Omental fat pad (tissue), 4 donors: ENCODE results near the gene FARS2. TPM values are rescaled to one million over a fixed set of nuclear protein-coding genes. Genes with fewer than 3 reads are reported as not detected.

Experiments
- ATAC-seq: fragments of 150-250 bp; one replicate; pipeline ENCODE4 v1.9.1; 2016; ENCODE audit warnings: mild to moderate bottlenecking, moderate library complexity; ENCODE audit not compliant: low FRiP score
- DNase-seq: peaks from one replicate; pipeline ENCODE4 v3.0.0-alpha.2; 2019; ENCODE audit warnings: low spot score
- total RNA-seq, 4 donors: library from RNA; depleted of rRNA; stranded (reverse); fragments of >200 nt; gene quantifications; one replicate each; pipeline ENCODE4 v1.1.0, GENCODE V29; 2016
- TF ChIP-seq, protein P1 (sequence below), 3 donors: fragments of 450-650 bp; IDR thresholded peaks; one replicate each; pipeline ENCODE4 v1.5.1; 2016 to 2017; ENCODE audit warnings: antibody characterized with exemption in 3 of 3, mild to moderate bottlenecking in 3 of 3, moderate library complexity in 2 of 3

FARS2 gene
- total RNA-seq, 4 donors from 2014 or later = 12.5 to 18.1 (median 14.5) TPM

- ATAC-seq = no peak
- no peak for DNase-seq
- TF ChIP-seq, protein P1, sequence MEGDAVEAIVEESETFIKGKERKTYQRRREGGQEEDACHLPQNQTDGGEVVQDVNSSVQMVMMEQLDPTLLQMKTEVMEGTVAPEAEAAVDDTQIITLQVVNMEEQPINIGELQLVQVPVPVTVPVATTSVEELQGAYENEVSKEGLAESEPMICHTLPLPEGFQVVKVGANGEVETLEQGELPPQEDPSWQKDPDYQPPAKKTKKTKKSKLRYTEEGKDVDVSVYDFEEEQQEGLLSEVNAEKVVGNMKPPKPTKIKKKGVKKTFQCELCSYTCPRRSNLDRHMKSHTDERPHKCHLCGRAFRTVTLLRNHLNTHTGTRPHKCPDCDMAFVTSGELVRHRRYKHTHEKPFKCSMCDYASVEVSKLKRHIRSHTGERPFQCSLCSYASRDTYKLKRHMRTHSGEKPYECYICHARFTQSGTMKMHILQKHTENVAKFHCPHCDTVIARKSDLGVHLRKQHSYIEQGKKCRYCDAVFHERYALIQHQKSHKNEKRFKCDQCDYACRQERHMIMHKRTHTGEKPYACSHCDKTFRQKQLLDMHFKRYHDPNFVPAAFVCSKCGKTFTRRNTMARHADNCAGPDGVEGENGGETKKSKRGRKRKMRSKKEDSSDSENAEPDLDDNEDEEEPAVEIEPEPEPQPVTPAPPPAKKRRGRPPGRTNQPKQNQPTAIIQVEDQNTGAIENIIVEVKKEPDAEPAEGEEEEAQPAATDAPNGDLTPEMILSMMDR (IDR thresholded peaks at IDR 0.05) = no peak
Measured at GRCh38 chr6:5565971-5566370, 304.7 kb downstream of the FARS2 start.

DNA sequence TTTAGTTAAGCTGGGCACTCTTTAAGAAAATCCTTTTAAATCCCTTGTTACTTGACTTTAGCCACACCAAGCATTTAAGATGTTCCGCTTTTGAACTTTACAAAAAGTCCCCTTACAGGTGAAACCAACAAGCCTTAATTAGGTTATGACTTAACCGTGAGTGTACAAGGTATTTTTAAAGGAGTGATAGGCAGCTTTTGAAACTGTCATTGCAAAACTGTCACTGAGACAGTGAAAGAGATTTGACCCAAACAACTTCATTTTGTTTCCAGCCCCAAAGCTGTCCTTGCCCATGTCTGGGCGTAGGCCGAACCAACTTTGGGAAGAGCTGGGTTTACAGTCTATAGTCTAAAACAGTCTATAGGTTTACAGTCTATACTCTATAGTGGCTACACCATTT, 305.4 kb downstream of the FARS2 start:
- TF ChIP-seq, protein P1 (IDR thresholded peaks at IDR 0.05) = no peak
- no peak for DNase-seq
- ATAC-seq = no peak

GRCh38 chr6:5567352-5567751, 306.0 kb downstream of the FARS2 start:
- TF ChIP-seq, protein P1 (IDR thresholded peaks at IDR 0.05) = no peak
- DNase-seq = no peak

DNA sequence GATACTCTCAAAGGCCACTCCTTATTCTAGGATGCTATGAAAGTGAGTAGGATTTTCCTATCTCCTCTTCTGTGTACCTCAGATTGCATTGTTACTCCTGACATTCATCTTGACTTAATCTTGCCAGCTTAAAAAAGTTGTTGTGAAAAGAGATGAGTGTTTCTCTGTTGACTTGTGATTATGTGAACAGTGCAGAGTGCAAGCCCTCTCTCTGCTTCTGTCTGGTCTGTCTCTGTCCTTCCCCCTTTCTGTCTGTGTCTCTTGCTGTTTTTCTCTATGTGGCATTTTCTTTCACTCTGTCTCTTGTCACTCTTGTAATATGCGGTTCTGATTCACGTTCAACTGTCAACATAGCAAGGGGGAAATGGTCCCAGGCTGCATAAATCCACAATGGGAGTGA, 306.6 kb downstream of the FARS2 start:
- TF ChIP-seq, protein P1 (IDR thresholded peaks at IDR 0.05) = no peak
- DNase-seq = no peak
- no peak for ATAC-seq

More at GRCh38 chr6:5567352-5567751, 306.0 kb downstream of the FARS2 start:
- ATAC-seq = no peak

- TF ChIP-seq, protein P1 (IDR thresholded peaks at IDR 0.05) = no peak
- DNase-seq = no peak
Measured at GRCh38 chr6:5569491-5569890, 308.2 kb downstream of the FARS2 start.

DNA sequence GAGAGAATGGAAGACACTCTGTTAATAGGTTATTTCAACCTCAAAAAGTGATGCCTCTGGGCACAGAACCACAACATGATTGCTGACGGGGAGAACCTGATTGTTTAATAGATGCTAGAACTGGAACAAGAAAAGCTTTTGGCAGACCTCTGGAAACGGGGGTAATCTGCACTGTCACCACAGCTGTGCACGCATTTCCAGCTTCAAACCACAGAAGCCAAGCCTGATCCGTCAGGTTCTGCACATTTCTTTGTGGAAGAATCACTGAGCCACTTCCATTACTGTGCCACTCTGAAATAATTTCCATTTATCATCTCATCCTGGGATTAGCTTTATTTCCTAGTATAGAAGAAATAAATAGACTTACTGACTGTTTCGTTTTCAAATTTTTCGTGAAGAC, 309.3 kb downstream of the FARS2 start:
- TF ChIP-seq, protein P1 (IDR thresholded peaks at IDR 0.05) = no peak

More at GRCh38 chr6:5569491-5569890, 308.2 kb downstream of the FARS2 start:
- no peak for ATAC-seq

GRCh38 chr6:5580736-5581581, 319.6 kb downstream of the FARS2 start:
- ATAC-seq (no peak), DNase-seq (no peak)

More for the DNA sequence above, 309.3 kb downstream of the FARS2 start:
- ATAC-seq (no peak), DNase-seq (no peak)

More at GRCh38 chr6:5580736-5581581, 319.6 kb downstream of the FARS2 start:
- TF ChIP-seq, protein P1 (IDR thresholded peaks at IDR 0.05) = no peak
